HEK293 (cell line): ENCODE data around the gene BBS9.

Experiments used
- GLI4 ChIP-seq: fragments of 450-650 bp; formaldehyde crosslinking; IDR thresholded peaks from 2 replicates; pipeline ENCODE4 v1.5.1; 2016; ENCODE audit warnings: missing biosample characterization, missing genetic modification characterization
- ZFHX2 ChIP-seq: fragments of 450-650 bp; formaldehyde crosslinking; conservative IDR thresholded peaks from 2 replicates; pipeline ENCODE4 v1.5.1; 2016; ENCODE audit warnings: missing biosample characterization, missing genetic modification characterization
- ZNF629 ChIP-seq: fragments of 450-650 bp; formaldehyde crosslinking; IDR thresholded peaks from 2 replicates; pipeline ENCODE4 v1.5.1; 2017; ENCODE audit warnings: missing biosample characterization, missing genetic modification characterization
- ZNF747 ChIP-seq: fragments of 450-650 bp; formaldehyde crosslinking; IDR thresholded peaks from 2 replicates; pipeline ENCODE4 v1.5.1; 2016; ENCODE audit warnings: missing biosample characterization, missing genetic modification characterization
- TF ChIP-seq, protein P1 (sequence below): fragments of 450-650 bp; formaldehyde crosslinking; IDR thresholded peaks from 2 replicates; pipeline ENCODE4 v1.5.1; 2016; ENCODE audit warnings: missing biosample characterization, missing genetic modification characterization
- TF ChIP-seq, protein P2 (sequence below): fragments of 450-650 bp; formaldehyde crosslinking; IDR thresholded peaks from 2 replicates; pipeline ENCODE4 v1.5.1; 2016; ENCODE audit warnings: missing biosample characterization, missing genetic modification characterization

DNA sequence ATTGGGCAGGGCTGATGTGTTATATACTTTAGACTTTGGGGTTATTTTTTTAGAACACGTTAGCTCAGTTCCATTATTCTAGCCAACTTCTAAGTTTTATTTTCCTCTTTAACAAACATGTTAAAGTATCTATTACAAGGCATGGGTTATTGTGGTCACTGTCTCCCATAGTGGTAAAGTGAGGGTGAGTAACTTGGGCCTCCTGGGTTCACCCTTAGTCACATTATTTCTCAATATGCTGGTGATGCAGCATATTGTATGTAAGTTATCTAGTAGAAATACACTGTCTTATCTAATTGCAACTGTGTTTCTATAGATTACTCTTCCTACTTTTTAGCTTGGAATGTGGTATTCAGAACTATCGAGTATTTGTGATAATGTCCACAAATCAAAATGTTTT lies 65.9 kb downstream of the BBS9 start:
- TF ChIP-seq, protein P1, sequence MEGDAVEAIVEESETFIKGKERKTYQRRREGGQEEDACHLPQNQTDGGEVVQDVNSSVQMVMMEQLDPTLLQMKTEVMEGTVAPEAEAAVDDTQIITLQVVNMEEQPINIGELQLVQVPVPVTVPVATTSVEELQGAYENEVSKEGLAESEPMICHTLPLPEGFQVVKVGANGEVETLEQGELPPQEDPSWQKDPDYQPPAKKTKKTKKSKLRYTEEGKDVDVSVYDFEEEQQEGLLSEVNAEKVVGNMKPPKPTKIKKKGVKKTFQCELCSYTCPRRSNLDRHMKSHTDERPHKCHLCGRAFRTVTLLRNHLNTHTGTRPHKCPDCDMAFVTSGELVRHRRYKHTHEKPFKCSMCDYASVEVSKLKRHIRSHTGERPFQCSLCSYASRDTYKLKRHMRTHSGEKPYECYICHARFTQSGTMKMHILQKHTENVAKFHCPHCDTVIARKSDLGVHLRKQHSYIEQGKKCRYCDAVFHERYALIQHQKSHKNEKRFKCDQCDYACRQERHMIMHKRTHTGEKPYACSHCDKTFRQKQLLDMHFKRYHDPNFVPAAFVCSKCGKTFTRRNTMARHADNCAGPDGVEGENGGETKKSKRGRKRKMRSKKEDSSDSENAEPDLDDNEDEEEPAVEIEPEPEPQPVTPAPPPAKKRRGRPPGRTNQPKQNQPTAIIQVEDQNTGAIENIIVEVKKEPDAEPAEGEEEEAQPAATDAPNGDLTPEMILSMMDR (tag by site-specific recombination): no peak
- no peak for TF ChIP-seq GLI4 (tag by site-specific recombination)
- TF ChIP-seq ZFHX2 (tag by site-specific recombination): no peak
- no peak for TF ChIP-seq ZNF747
- TF ChIP-seq, protein P2, sequence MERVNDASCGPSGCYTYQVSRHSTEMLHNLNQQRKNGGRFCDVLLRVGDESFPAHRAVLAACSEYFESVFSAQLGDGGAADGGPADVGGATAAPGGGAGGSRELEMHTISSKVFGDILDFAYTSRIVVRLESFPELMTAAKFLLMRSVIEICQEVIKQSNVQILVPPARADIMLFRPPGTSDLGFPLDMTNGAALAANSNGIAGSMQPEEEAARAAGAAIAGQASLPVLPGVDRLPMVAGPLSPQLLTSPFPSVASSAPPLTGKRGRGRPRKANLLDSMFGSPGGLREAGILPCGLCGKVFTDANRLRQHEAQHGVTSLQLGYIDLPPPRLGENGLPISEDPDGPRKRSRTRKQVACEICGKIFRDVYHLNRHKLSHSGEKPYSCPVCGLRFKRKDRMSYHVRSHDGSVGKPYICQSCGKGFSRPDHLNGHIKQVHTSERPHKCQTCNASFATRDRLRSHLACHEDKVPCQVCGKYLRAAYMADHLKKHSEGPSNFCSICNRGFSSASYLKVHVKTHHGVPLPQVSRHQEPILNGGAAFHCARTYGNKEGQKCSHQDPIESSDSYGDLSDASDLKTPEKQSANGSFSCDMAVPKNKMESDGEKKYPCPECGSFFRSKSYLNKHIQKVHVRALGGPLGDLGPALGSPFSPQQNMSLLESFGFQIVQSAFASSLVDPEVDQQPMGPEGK (tag by site-specific recombination): no peak
- no peak for TF ChIP-seq ZNF629 (tag by site-specific recombination)
